Lower leg skin (tissue), 4 donors: ENCODE measurements around the gene NR2F1. TPM values are rescaled to one million over a fixed set of nuclear protein-coding genes. Genes with fewer than 3 reads are reported as not detected.

Experiments
- DNase-seq, 2 donors: peaks; one replicate each; pipeline ENCODE4 v3.0.0-alpha.2; 2019; ENCODE audit warnings: low spot score in 2 of 2
- H3K4me3 ChIP-seq: fragments of 200-600 bp; sonication (generic); 2 replicates; pipeline ENCODE4 v1.5.1; 2017; ENCODE audit warnings: mild to moderate bottlenecking, low read depth; ENCODE audit not compliant: poor library complexity, severe bottlenecking
- CTCF ChIP-seq, 3 donors: fragments of 450-650 bp; IDR thresholded peaks; one replicate each; pipeline ENCODE4 v1.5.1; 2016; ENCODE audit warnings: antibody characterized with exemption in 3 of 3, mild to moderate bottlenecking in 3 of 3, moderate library complexity in 2 of 3
- POLR2A ChIP-seq, 2 donors: fragments of 450-650 bp; IDR thresholded peaks; one replicate each; pipeline ENCODE4 v1.6.1; 2016 to 2017; ENCODE audit warnings: antibody characterized with exemption in 2 of 2, mild to moderate bottlenecking in 1 of 2, moderate library complexity in 1 of 2
- WGBS, 2 donors: methylation state at CpG; one replicate each; pipeline ENCODE4 v1.1.5; 2018; 5-methylcytosine and 5-hydroxymethylcytosine counted together
- intact Hi-C: fragments of 100-400 bp; cut with DNase I; formaldehyde crosslinking; loops from one replicate; pipeline ENCODE4 v1.15.0; 2023; ENCODE audit warnings: low total_unique reads
- total RNA-seq, 4 donors: library from RNA; depleted of rRNA; stranded (reverse); fragments of >200 nt; gene quantifications; one replicate each; pipeline ENCODE4 v1.1.0, GENCODE V29; 2016

Gene NR2F1
- total RNA-seq, 4 donors from 2014 or later, result 0.72 to 5.9 (median 2.7) TPM

GRCh38 chr5:93573354-93574351, 9.4 kb upstream of the NR2F1 start:
- no peak overlapping the region for H3K4me3 ChIP-seq
- DNase-seq, result no peak
- WGBS, 2 donors, result 44 to 50% methylated on average over 32 of the region's 32 CpGs
- intact Hi-C loops, result no loop called here
- TF ChIP-seq CTCF (IDR thresholded peaks at IDR 0.05), result no peak
- TF ChIP-seq POLR2A (IDR thresholded peaks at IDR 0.05), result no peak

GRCh38 chr5:93574491-93575305, 8.3 kb upstream of the NR2F1 start:
- 32 to 37% methylated on average over 12 of the region's 12 CpGs for WGBS, 2 donors
- intact Hi-C loops, result no loop called here
- no peak for DNase-seq
- no peak for TF ChIP-seq POLR2A (IDR thresholded peaks at IDR 0.05)
- TF ChIP-seq CTCF (IDR thresholded peaks at IDR 0.05), result no peak
- H3K4me3 ChIP-seq, result no peak overlapping the region

- H3K4me3 ChIP-seq, result no peak overlapping the region
- intact Hi-C loops, result no loop called here
- TF ChIP-seq CTCF (IDR thresholded peaks at IDR 0.05), result no peak
- TF ChIP-seq POLR2A (IDR thresholded peaks at IDR 0.05), result no peak
- DNase-seq, result no peak
- WGBS, 2 donors, result 67 to 73% methylated on average over 6 of the region's 6 CpGs
Measured at GRCh38 chr5:93575461-93576414, 7.3 kb upstream of the NR2F1 start.

GRCh38 chr5:93576994-93577853, 5.8 kb upstream of the NR2F1 start:
- DNase-seq, result no peak
- WGBS, 2 donors, result 79 to 83% methylated on average over 9 of the region's 9 CpGs
- no peak overlapping the region for H3K4me3 ChIP-seq
- intact Hi-C loops, result no loop called here
- TF ChIP-seq POLR2A (IDR thresholded peaks at IDR 0.05) (no peak), CTCF (IDR thresholded peaks at IDR 0.05) (no peak)
